T47D (cell line): Measurements from ENCODE around the gene DAP.

Experiments used
- DNase-seq, 2 experiments: peaks; one replicate each; pipeline versions ENCODE4 v3.0.0 to v3.0.0-alpha.2; 2011 to 2012; ENCODE audit warnings: low read depth in 1 of 2, low spot score in 1 of 2
- JUND ChIP-seq: IDR thresholded peaks from 2 replicates; pipeline ENCODE4 v1.6.1; 2012; ENCODE audit warnings: low read depth
- in situ Hi-C: cut with HindIII; loops from 2 replicates; pipeline ENCODE4 v1.10.0; 2016; ENCODE audit warnings: low sequenced_read_pairs, low pct_unique_long_range_greater_than_20kb

DAP gene

GRCh38 chr5:10757043-10757442 lies 4.0 kb downstream of the DAP start:
- in situ Hi-C loops, result no loop called here
- no peak for DNase-seq
- no peak for TF ChIP-seq JUND

DNA sequence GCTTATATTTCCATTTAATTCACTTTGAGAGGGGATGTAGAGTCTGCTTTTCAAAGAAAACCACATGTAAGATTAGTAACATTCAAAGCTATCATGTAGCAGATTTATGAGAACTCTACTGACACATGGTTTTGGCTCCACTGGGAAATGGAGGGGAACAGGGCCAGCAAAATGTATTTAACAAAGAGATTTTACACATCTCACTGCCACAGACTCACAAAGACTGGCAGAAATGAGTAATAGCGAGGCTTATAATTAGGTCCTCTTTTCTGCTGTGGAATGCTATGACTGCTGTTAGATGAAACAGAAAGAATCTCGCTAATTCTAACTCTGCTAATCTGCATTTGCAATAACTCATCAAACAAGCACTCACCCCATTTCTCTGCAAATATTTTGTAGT lies 4.5 kb downstream of the DAP start:
- no peak for TF ChIP-seq JUND
- in situ Hi-C loops, result no loop called here
- DNase-seq, result no peak

DNA sequence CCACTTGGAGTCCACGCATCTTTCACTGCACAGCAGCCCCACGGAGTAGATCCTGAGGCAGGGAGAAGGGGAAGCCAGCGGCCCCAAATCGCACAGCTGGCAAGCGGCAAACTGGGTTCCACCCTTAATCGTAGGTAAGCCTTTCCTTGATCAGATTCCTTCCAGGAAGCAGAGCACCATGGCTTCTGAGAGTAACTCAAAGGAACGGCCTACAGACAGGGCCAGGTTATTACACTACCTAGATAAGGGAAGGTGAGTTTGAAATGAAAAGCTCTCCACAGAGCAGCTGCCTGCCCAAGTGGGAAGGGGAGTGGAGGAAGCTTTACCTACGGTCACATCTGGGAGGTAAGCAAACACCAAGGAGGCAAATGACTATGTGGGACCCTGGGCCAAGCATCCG lies 7.9 kb downstream of the DAP start:
- no peak for TF ChIP-seq JUND
- in situ Hi-C loops, result no loop called here
- no peak for DNase-seq

DNA sequence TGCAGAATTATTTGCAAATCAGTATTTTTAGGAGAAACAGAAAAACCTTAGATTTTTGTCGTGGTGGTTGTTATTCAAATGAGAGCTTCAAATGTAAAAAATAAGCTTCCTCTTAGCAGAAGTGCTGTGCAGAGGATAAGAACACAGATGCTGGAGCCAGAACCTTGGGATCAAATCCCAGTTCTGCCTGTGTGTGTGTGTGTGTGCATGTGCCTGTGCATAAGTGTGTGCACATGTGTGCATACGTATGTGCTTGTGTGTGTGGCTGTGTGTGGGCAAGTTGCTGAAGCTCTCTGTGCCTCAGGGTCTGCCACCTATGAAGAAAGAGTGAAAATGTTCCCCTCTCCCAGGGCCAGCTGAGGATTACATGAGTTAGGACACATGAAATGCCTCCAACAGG lies 8.6 kb downstream of the DAP start:
- in situ Hi-C loops, result no loop called here
- DNase-seq, result no peak
- TF ChIP-seq JUND, result no peak

DNA sequence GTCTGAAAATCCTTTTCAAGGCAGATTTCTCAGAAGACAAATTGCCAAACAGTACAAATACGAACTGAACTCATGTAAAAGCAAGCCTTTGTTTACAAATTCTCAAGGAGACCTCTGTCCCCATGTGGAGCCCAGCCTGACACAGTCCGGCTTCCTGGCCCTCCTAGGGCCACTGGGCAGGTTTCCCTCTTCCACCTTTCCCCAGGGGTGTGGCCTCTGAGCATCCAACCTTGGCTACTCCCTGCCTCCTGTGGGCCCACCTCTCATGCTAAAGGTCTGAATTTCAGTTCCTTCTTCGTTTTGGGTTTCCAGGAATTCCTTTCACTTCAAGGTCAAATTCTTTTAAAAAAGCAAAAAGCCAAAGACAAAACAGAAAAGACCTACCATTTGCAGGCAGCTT lies 10.1 kb downstream of the DAP start:
- no peak for DNase-seq
- in situ Hi-C loops, result no loop called here
- no peak for TF ChIP-seq JUND

DNA sequence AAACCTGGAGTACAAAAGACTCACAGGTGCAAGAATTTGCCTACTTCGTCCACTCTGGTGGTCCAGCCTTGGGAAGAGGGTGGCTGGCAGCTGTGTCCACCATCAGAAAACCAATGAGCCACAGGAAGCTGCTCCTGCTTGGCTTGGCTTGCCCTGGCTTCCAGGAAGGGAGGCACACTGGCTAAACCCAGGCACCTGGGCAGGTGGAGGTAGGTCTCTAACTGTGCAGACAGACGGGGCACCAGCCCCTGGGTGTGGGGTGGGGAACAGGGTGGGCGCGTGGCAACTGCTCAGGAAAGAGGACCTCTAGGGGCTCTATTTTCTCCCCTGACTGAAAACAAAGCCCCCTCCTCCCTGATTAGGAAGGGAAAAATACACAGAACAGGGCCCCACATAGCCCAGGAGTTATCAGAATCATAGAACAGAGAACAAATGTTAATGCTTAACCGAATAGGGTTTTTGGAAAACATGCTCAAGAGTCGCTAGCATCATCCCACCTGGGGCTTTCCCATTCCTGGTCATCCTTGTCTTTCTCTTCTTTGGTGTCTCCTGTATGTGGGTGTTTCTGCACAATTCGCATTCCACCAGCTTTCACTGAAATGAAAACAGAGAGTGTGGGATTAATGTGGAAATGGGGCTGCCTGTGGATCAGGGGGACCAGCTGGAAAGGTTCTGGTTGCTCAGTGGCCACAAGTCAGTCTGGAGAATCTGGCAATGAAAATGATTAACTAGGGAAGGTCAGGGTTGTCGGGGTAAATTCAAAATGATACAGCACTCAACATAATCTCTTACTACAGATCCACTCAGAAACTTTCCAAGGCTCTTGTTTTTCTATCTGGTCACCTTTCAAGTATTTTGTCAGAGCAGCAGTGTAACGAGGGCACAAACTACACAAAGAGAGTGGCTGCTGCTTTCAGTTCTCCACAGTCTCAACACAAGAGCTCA lies 13.1 kb downstream of the DAP start:
- in situ Hi-C loops, result no loop called here
- TF ChIP-seq JUND, result no peak
- DNase-seq, result no peak

- TF ChIP-seq JUND, result no peak
- DNase-seq, result no peak
- in situ Hi-C loops, result no loop called here
These were observed 14.3 kb downstream of the DAP start for GRCh38 chr5:10746711-10747110.

GRCh38 chr5:10745133-10745532 lies 15.9 kb downstream of the DAP start:
- no peak for TF ChIP-seq JUND
- peak in 1 of 2 experiments; percentile 26 for DNase-seq
- in situ Hi-C loops, result no loop called here

- no peak for DNase-seq
- in situ Hi-C loops, result no loop called here
- TF ChIP-seq JUND, result no peak
These were observed 16.4 kb downstream of the DAP start for GRCh38 chr5:10744681-10745080.

DNA sequence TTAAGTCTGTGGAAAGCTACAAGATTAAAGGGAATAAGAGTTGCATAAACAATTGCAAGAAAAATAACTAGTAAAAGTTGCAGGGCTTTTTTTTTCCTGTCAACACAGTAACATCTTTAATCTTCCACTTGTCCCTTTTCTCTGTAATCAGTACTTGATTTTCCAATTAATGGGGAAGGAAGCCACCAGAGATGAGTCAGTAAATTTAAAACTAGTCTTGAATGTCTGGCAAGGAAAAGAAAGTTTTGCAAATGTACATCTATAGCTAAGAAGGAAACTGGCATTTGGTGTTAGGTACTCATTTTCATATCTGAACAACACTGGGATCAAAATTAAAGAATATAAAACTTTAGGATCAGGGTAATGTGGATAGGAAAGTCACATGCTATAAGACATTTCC lies 17.1 kb downstream of the DAP start:
- no peak for TF ChIP-seq JUND
- DNase-seq, result no peak
- in situ Hi-C loops, result no loop called here

- in situ Hi-C loops, result no loop called here
- TF ChIP-seq JUND, result no peak
- DNase-seq, result no peak
These were observed 17.5 kb downstream of the DAP start for GRCh38 chr5:10743526-10743925.

GRCh38 chr5:10741661-10742060 lies 19.4 kb downstream of the DAP start:
- DNase-seq, result no peak
- in situ Hi-C loops, result no loop called here
- no peak for TF ChIP-seq JUND

GRCh38 chr5:10740384-10740783 lies 20.6 kb downstream of the DAP start:
- DNase-seq, result no peak
- no peak for TF ChIP-seq JUND
- in situ Hi-C loops, result no loop called here

- DNase-seq, result no peak
- in situ Hi-C loops, result no loop called here
- no peak for TF ChIP-seq JUND
These were observed 23.2 kb downstream of the DAP start for GRCh38 chr5:10737880-10738279.
